K562 treated with DMSO at 1 percent for 4 hours (cell line): ENCODE measurements around the gene ALDH6A1. TPM values are rescaled to one million over a fixed set of nuclear protein-coding genes. Genes with fewer than 3 reads are reported as not detected.

ENCODE experiments used
- total RNA-seq: library from RNA; unstranded; fragments of 300-600 nt; gene quantifications from 2 replicates; pipeline ENCODE4 v1.2.3, GENCODE V29; 2022; ENCODE audit not compliant: insufficient read depth

Gene ALDH6A1
- 1.3 and 3.5 TPM in 2 replicates for total RNA-seq

DNA sequence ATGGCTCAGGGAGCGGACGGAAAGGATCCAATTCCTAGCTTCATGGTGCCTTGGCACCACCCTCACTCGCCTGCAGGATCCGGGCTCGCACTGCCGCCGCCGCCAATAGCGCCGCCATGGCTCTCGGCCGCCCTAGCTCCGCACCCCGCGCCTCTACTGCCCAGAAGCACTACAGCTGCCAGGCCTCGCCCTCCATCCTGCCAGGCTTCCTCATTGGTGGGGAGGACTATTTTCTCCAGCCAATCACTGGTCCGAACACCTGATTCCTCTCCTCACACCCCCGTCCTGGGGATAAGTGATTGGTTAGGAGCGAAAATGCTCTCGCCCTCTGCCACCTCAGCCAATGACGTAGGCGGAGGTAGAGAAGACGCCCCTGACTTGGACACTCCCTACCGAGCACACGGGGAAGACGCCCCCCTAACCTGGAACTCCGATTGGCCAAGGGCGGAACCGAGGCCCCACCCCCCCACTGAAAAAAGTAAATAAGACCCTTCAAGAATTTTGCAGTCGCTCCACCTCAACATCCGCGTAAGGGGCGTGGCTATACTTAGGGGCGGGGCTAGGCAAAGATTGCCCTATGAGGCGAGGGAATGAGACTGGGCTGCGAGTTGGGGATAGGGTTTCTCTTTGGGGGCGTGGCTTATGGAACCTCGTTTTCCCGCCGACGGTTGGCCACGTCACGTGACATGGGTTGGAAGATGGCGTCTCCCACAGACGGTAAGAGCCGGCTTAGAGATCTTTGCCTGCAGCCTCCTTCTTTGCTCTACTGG, at the start of gene ALDH6A1, which contains the start of gene LIN52:
ALDH6A1 (minus strand) TSS at position 177 of the 770 bp plus-strand sequence; CDS start at position 118, 59 bp downstream.
LIN52 (plus strand) TSS at position 680 of the 770 bp plus-strand sequence; CDS start at position 699, 19 bp downstream.

GRCh38 chr14:74018586-74019407, 65.5 kb downstream of the ALDH6A1 start, which contains the start of the genes BBOF1 and ENTPD5:
Gene BBOF1, plus strand, starts transcription at chr14:74019349. Its CDS starts 130 bp downstream, at chr14:74019479.
Gene ENTPD5, minus strand, starts transcription at chr14:74019288. Its CDS starts 31,186 bp downstream, at chr14:73988102.

Other genes starting within 250 kb of the ALDH6A1 start
- 4.1 and 5.8 TPM in 2 replicates for gene PTGR2, start 232.6 kb downstream of the ALDH6A1 start, total RNA-seq
- gene ZNF410, start 197.6 kb downstream of the ALDH6A1 start, total RNA-seq = 21.8 and 25.1 TPM in 2 replicates
- gene FAM161B, start 134.4 kb downstream of the ALDH6A1 start, total RNA-seq = 1.4 TPM in 2 replicates
- gene COQ6, start 134.2 kb downstream of the ALDH6A1 start, total RNA-seq = 11.6 and 12.0 TPM in 2 replicates
- 5.5 and 5.8 TPM in 2 replicates for gene ENTPD5, start 65.2 kb downstream of the ALDH6A1 start, total RNA-seq
- 1.5 and 3.3 TPM in 2 replicates for gene BBOF1, start 65.1 kb downstream of the ALDH6A1 start, total RNA-seq
- 6.0 and 8.0 TPM in 2 replicates for gene LIN52, start 503 bp upstream of the ALDH6A1 start, total RNA-seq
- gene VSX2, start 155.0 kb upstream of the ALDH6A1 start, total RNA-seq = not detected in 2 replicates
- gene ABCD4, start 218.5 kb upstream of the ALDH6A1 start, total RNA-seq = 13.2 and 19.8 TPM in 2 replicates